ENCODE data around the gene SDK1.

DNA sequence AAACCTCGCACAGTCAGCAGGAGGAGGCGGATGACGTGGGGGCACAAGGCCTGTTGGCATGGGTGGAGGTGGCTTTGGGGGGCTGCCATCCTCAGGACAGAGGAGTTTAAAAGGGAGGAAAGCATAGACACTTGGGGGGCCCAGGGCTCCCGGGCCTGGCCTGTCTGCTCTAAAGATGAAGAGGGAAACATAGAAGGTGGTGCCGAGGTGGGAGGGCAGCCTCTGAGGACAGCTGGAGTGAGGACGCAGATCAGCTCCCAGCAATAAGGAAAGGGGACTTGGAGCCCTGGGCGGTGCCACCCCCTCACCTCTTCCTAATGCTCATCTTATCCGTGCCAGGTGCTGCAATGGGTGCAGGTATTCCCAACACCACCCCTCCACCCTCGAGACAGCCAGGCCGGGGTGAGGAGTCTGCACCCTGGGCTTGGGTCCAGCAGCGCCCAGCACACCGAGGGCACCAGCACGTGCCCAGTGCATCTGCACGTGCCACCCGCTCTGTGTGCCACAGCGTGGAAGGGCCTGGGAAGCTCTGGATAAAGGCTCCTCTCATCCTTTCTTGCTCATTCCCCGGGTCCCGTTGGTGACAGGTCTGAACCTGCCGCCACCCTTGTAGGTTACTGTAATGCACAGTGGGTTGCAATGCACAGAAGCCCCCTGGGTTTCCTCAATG, 815.0 kb downstream of the SDK1 start:
- TF ChIP-seq, protein P1, sequence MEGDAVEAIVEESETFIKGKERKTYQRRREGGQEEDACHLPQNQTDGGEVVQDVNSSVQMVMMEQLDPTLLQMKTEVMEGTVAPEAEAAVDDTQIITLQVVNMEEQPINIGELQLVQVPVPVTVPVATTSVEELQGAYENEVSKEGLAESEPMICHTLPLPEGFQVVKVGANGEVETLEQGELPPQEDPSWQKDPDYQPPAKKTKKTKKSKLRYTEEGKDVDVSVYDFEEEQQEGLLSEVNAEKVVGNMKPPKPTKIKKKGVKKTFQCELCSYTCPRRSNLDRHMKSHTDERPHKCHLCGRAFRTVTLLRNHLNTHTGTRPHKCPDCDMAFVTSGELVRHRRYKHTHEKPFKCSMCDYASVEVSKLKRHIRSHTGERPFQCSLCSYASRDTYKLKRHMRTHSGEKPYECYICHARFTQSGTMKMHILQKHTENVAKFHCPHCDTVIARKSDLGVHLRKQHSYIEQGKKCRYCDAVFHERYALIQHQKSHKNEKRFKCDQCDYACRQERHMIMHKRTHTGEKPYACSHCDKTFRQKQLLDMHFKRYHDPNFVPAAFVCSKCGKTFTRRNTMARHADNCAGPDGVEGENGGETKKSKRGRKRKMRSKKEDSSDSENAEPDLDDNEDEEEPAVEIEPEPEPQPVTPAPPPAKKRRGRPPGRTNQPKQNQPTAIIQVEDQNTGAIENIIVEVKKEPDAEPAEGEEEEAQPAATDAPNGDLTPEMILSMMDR (IDR thresholded peaks at IDR 0.05; ENCODE audit: low read depth, low read length): no peak
- TF ChIP-seq POLR2A (IDR thresholded peaks at IDR 0.05; ENCODE audit: extremely low read depth, insufficient read length): no peak

Data from NB4 (cell line).